Measurements from ENCODE around the gene OSBPL6. TPM values are rescaled to one million over a fixed set of nuclear protein-coding genes. Genes with fewer than 3 reads are reported as not detected.
"Not testable (repeated sequence)": the region's sequence is repeated elsewhere in the genome, so short reads cannot be mapped to it uniquely, and the experiment has no call there.

OSBPL6 gene
- total RNA-seq, 1 experiment from 2014 or later = 4.6 TPM

GRCh38 chr2:178350051-178350450 is 155.7 kb downstream of the OSBPL6 start:
- no peak overlapping the region for H2BK20ac ChIP-seq (ENCODE audit: low read depth, low read length, poor library complexity, severe bottlenecking)
- H3K4me1 Mint-ChIP-seq = no peaks in the 10 kb centered on the region; a peak in 1 of 4 replicates
- no CpG with 5 or more reads among the region's 3 CpGs for WGBS (ENCODE audit: extremely low coverage, insufficient read length, low lambda C conversion rate)
- no peak overlapping the region for H3K4me2 ChIP-seq (ENCODE audit: insufficient read depth, insufficient read length, low read length)
- H2BK5ac ChIP-seq (ENCODE audit: insufficient read length, low read length) = no peak overlapping the region
- H2BK15ac ChIP-seq (ENCODE audit: low read depth, low read length) = no peak overlapping the region
- H3K27ac Mint-ChIP-seq = no peak overlapping the region
- no peaks in the 10 kb centered on the region for H3K79me1 ChIP-seq (ENCODE audit: insufficient read depth, low read depth, low read length, poor library complexity, severe bottlenecking)
- H4K5ac ChIP-seq (ENCODE audit: insufficient read length, low read depth, low read length) = no peak overlapping the region
- no peak overlapping the region for H2AFZ ChIP-seq (ENCODE audit: low read length)
- no peak overlapping the region for H3K27ac ChIP-seq (ENCODE audit: insufficient read length, low read depth, low read length)
- no peaks in the 10 kb centered on the region for H3K4me1 ChIP-seq (ENCODE audit: insufficient read depth, low read length)
- no peak overlapping the region for H3K4me3 Mint-ChIP-seq
- H4K91ac ChIP-seq (ENCODE audit: insufficient read length, low read depth, low read length) = no peak overlapping the region
- H4K20me1 ChIP-seq (ENCODE audit: control insufficient read depth, insufficient read depth, insufficient read length) = no peaks in the 10 kb centered on the region
- H3T11ph ChIP-seq (ENCODE audit: low read length) = no peak overlapping the region
- no peaks in the 10 kb centered on the region for H3K27me3 ChIP-seq (ENCODE audit: insufficient read depth, low read length)
- H3K79me2 ChIP-seq (ENCODE audit: insufficient read depth, low read length) = no peaks in the 10 kb centered on the region
- H4K8ac ChIP-seq (replicated peaks; ENCODE audit: insufficient read length, low read depth, low read length) = no peak overlapping the region
- no peak overlapping the region for H2AK5ac ChIP-seq (ENCODE audit: insufficient read length, low read length)
- DNase-seq = no peak
- peaks cover 2 to 9% of the 10 kb centered on the region in 2 experiments; a peak in 1 of 5 replicates for H3K9me3 Mint-ChIP-seq
- H3K56ac ChIP-seq (ENCODE audit: insufficient read length, low read depth, low read length) = no peak overlapping the region
- no peak overlapping the region for H2BK12ac ChIP-seq (ENCODE audit: insufficient read length, low read depth, low read length)
- no peak overlapping the region for H3K23ac ChIP-seq (ENCODE audit: insufficient read length, low read depth, low read length)
- H3K27me3 Mint-ChIP-seq (ENCODE audit: low read depth) = no peaks in the 10 kb centered on the region
- peaks cover 2 to 8% (median 8%) of the 10 kb centered on the region in 3 experiments; a peak in 4 of 7 replicates for H3K36me3 Mint-ChIP-seq (ENCODE audit: insufficient read depth in 1 of 3, low read depth in 3 of 3)
- no peak overlapping the region for H3K9ac ChIP-seq (ENCODE audit: extremely low read depth, insufficient read length, low read length)
- no peaks in the 10 kb centered on the region for H3K9me3 ChIP-seq (ENCODE audit: control insufficient read depth, low read depth, low read length)
- H2BK120ac ChIP-seq (ENCODE audit: low read depth, low read length, poor library complexity, severe bottlenecking) = no peak overlapping the region
- H3K18ac ChIP-seq (ENCODE audit: insufficient read length, low read depth, low read length) = no peak overlapping the region
- H3K4ac ChIP-seq (ENCODE audit: low read depth, low read length) = no peak overlapping the region
- no peaks in the 10 kb centered on the region for H3K23me2 ChIP-seq (ENCODE audit: insufficient read length, low read depth, low read length, poor library complexity, severe bottlenecking)
- no peak for TF ChIP-seq CTCF (conservative IDR thresholded peaks at IDR 0.05)
- H3K14ac ChIP-seq (ENCODE audit: insufficient read depth, low read length) = no peak overlapping the region

GRCh38 chr2:178357704-178358103 is 163.4 kb downstream of the OSBPL6 start:
- H2BK15ac ChIP-seq (ENCODE audit: low read depth, low read length); H3K23ac ChIP-seq (ENCODE audit: insufficient read length, low read depth, low read length); H3K79me1 ChIP-seq (ENCODE audit: insufficient read depth, low read depth, low read length, poor library complexity, severe bottlenecking); H3K27me3 ChIP-seq (ENCODE audit: insufficient read depth, low read length); H3K79me2 ChIP-seq (ENCODE audit: insufficient read depth, low read length); H3K14ac ChIP-seq (ENCODE audit: insufficient read depth, low read length); H3K4me2 ChIP-seq (ENCODE audit: insufficient read depth, insufficient read length, low read length); H2AFZ ChIP-seq (ENCODE audit: low read length); H2AK5ac ChIP-seq (ENCODE audit: insufficient read length, low read length); H4K5ac ChIP-seq (ENCODE audit: insufficient read length, low read depth, low read length); H4K91ac ChIP-seq (ENCODE audit: insufficient read length, low read depth, low read length); H4K20me1 ChIP-seq (ENCODE audit: control insufficient read depth, insufficient read depth, insufficient read length); H3K27ac Mint-ChIP-seq; H2BK12ac ChIP-seq (ENCODE audit: insufficient read length, low read depth, low read length); H4K8ac ChIP-seq (replicated peaks; ENCODE audit: insufficient read length, low read depth, low read length); H3K23me2 ChIP-seq (ENCODE audit: insufficient read length, low read depth, low read length, poor library complexity, severe bottlenecking); H3K9ac ChIP-seq (ENCODE audit: extremely low read depth, insufficient read length, low read length); H2BK20ac ChIP-seq (ENCODE audit: low read depth, low read length, poor library complexity, severe bottlenecking); H3K9me3 ChIP-seq (ENCODE audit: control insufficient read depth, low read depth, low read length); H3T11ph ChIP-seq (ENCODE audit: low read length); H3K56ac ChIP-seq (ENCODE audit: insufficient read length, low read depth, low read length); H2BK120ac ChIP-seq (ENCODE audit: low read depth, low read length, poor library complexity, severe bottlenecking); H3K4ac ChIP-seq (ENCODE audit: low read depth, low read length); H3K4me1 Mint-ChIP-seq; DNase-seq; H2BK5ac ChIP-seq (ENCODE audit: insufficient read length, low read length); H3K27me3 Mint-ChIP-seq (ENCODE audit: low read depth); H3K18ac ChIP-seq (ENCODE audit: insufficient read length, low read depth, low read length); H3K27ac ChIP-seq (ENCODE audit: insufficient read length, low read depth, low read length); H3K4me1 ChIP-seq (ENCODE audit: insufficient read depth, low read length); H3K4me3 Mint-ChIP-seq: not testable (repeated sequence)
- H3K9me3 Mint-ChIP-seq = peaks cover 15 to 25% of the 10 kb centered on the region in 2 experiments; a peak in 4 of 5 replicates
- peaks cover 2 to 12% (median 6%) of the 10 kb centered on the region in 3 experiments; a peak in 4 of 7 replicates for H3K36me3 Mint-ChIP-seq (ENCODE audit: insufficient read depth in 1 of 3, low read depth in 3 of 3)
- no CpG with 5 or more reads among the region's 4 CpGs for WGBS (ENCODE audit: extremely low coverage, insufficient read length, low lambda C conversion rate)

All from H9 (cell line).